HepG2 (cell line): ENCODE results near the gene KCTD13. TPM values are rescaled to one million over a fixed set of nuclear protein-coding genes. Genes with fewer than 3 reads are reported as not detected.

Experiments
- ELF3 ChIP-seq: IDR thresholded peaks from 2 replicates; pipeline ENCODE4 v1.6.1; 2016; ENCODE audit warnings: missing genetic modification reagents, missing compliant biosample characterization
- KLF15 ChIP-seq: sonication (generic); formaldehyde crosslinking; IDR thresholded peaks from 2 replicates; pipeline ENCODE4 v1.8.1; 2023; ENCODE audit warnings: borderline replicate concordance, mild to moderate bottlenecking, inconsistent platforms, missing genetic modification reagents, mixed read lengths
- KLF9 ChIP-seq: IDR thresholded peaks from 2 replicates; pipeline ENCODE4 v1.6.1; 2016; ENCODE audit warnings: low read depth
- MZF1 ChIP-seq: sonication (generic); formaldehyde crosslinking; IDR thresholded peaks from 2 replicates; pipeline ENCODE4 v1.8.1; 2023; ENCODE audit warnings: mild to moderate bottlenecking, missing genetic modification reagents, borderline replicate concordance
- NONO ChIP-seq, 2 experiments: fragments of 450-650 bp in 1 of 2; sonication (generic) in 1 of 2; formaldehyde crosslinking in 1 of 2; IDR thresholded peaks in 1 of 2; conservative IDR thresholded peaks in 1 of 2; 2 replicates each; pipeline versions ENCODE4 v1.6.1 to v1.8.0; 2017 to 2022; ENCODE audit warnings: mild to moderate bottlenecking in 1 of 2, missing genetic modification reagents in 1 of 2, moderate library complexity in 1 of 2
- SIN3A ChIP-seq: IDR thresholded peaks from 2 replicates; pipeline ENCODE4 v1.6.1; 2011; ENCODE audit warnings: low read depth, mild to moderate bottlenecking, control low read depth, low read length, borderline replicate concordance
- SIN3B ChIP-seq: fragments of 150-350 bp; IDR thresholded peaks from 2 replicates; pipeline ENCODE4 v1.6.1; 2014; ENCODE audit warnings: low read length
- ZMYM2 ChIP-seq: sonication (generic); formaldehyde crosslinking; IDR thresholded peaks from 2 replicates; pipeline ENCODE4 v1.8.0; 2022; ENCODE audit warnings: mild to moderate bottlenecking, missing genetic modification reagents
- ZNF124 ChIP-seq: sonication (generic); formaldehyde crosslinking; IDR thresholded peaks from 2 replicates; pipeline ENCODE4 v1.4.0; 2020; ENCODE audit warnings: missing genetic modification reagents
- ZNF382 ChIP-seq: sonication (generic); formaldehyde crosslinking; IDR thresholded peaks from 2 replicates; pipeline ENCODE4 v1.5.0; 2020; ENCODE audit warnings: missing genetic modification reagents, mild to moderate bottlenecking, borderline replicate concordance
- ZNF496 ChIP-seq: sonication (generic); formaldehyde crosslinking; IDR thresholded peaks from 2 replicates; pipeline ENCODE4 v1.8.1; 2023; ENCODE audit warnings: mild to moderate bottlenecking, moderate library complexity, missing genetic modification reagents; ENCODE audit not compliant: insufficient replicate concordance
- ZNF878 ChIP-seq: sonication (generic); formaldehyde crosslinking; IDR thresholded peaks from 2 replicates; pipeline ENCODE4 v1.8.1; 2023; ENCODE audit warnings: mild to moderate bottlenecking, missing genetic modification reagents, moderate library complexity
- ZSCAN12 ChIP-seq: sonication (generic); formaldehyde crosslinking; IDR thresholded peaks from 2 replicates; pipeline ENCODE4 v1.9.0; 2021; ENCODE audit warnings: mild to moderate bottlenecking, missing genetic modification reagents
- ZZZ3 ChIP-seq: sonication (generic); formaldehyde crosslinking; IDR thresholded peaks from 2 replicates; pipeline ENCODE4 v1.4.0; 2020; ENCODE audit warnings: missing genetic modification reagents, mild to moderate bottlenecking, borderline replicate concordance
- polyA plus RNA-seq, 8 experiments: library from polyadenylated mRNA; depleted of rRNA in 3 of 8; stranded (reverse) in 7 of 8; unstranded in 1 of 8; fragments of >200 nt; fragmentation: Illumina TruSeq in 4 of 8; extraction: Trizol in 4 of 8; gene quantifications; 2 replicates each; pipeline versions ENCODE4 v1.2.1 to v1.2.3, GENCODE V29; 2011 to 2016; ENCODE audit warnings: low read depth in 4 of 8, missing spikeins in 1 of 8, mixed read lengths in 1 of 8; ENCODE audit not compliant: insufficient read depth in 1 of 8
- total RNA-seq, 5 experiments: library from RNA; depleted of rRNA; stranded (reverse); fragments of >200 nt; fragmentation: Illumina TruSeq; extraction: Trizol; gene quantifications; 2 replicates each; pipeline ENCODE4 v1.2.3, GENCODE V29; 2016; ENCODE audit warnings: low read depth in 1 of 5
- TF ChIP-seq, protein P1 (sequence below): sonication (generic); formaldehyde crosslinking; IDR thresholded peaks from 2 replicates; pipeline ENCODE4 v1.5.1; 2020; ENCODE audit warnings: mild to moderate bottlenecking, missing genetic modification reagents, moderate library complexity
- TF ChIP-seq, protein P2 (sequence below): sonication (generic); formaldehyde crosslinking; IDR thresholded peaks from 2 replicates; pipeline ENCODE4 v1.4.0; 2020; ENCODE audit warnings: missing genetic modification reagents
- TF ChIP-seq, protein P3 (sequence below): sonication (generic); formaldehyde crosslinking; IDR thresholded peaks from 2 replicates; pipeline ENCODE4 v1.5.1; 2020; ENCODE audit warnings: mild to moderate bottlenecking, missing genetic modification reagents, moderate library complexity

Gene KCTD13
- total and polyA plus RNA-seq, 2 of the 13 experiments (the other 11 are each of a cell fraction or from before 2014, with no cell fraction given) = 6.3 to 14.7 TPM

DNA sequence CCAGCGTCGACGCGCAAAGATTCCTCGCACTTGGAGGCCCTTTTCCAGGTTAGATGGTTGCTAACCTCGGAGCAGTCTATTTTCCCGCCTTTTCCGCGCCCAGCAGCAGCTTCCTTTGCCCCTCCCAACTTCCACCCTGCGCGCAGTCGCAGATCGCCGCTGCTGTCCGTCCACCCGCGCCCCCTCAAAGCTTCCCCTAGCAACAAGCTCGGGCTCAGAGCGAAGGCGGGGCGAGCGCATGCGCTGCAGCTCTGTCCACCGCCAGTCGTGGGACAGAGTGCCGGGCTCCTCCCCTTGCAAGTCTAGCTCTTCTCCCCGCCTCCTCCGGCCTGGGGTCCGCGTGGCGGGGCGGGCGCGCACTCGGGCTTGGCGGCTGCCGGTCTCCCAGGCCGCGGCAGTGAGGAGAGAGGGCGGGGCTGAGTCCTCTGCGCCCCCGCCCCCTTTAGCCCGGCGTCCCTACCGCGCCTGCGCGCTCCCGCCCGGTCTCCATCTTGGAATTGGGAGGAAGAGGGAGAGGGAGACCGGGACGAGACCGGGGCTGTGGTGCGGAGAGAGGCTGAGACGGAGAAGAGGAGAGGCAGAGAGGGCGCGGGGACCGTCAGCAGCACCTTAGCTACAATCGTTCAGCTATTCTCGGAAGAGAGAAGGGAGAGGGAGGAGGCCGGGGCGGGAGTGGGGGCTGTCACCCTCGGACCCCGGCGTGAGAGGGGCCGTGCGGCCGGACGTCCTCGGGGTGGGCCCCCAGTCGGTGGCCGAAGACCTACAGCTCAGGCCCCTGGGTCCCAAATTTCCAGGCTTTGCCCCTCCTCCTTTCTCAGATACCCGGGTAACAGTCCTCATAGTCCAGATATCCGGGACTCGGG lies 47.6 kb upstream of the KCTD13 start, which contains the start of gene TAOK2 (continued):
- TF ChIP-seq, protein P1, sequence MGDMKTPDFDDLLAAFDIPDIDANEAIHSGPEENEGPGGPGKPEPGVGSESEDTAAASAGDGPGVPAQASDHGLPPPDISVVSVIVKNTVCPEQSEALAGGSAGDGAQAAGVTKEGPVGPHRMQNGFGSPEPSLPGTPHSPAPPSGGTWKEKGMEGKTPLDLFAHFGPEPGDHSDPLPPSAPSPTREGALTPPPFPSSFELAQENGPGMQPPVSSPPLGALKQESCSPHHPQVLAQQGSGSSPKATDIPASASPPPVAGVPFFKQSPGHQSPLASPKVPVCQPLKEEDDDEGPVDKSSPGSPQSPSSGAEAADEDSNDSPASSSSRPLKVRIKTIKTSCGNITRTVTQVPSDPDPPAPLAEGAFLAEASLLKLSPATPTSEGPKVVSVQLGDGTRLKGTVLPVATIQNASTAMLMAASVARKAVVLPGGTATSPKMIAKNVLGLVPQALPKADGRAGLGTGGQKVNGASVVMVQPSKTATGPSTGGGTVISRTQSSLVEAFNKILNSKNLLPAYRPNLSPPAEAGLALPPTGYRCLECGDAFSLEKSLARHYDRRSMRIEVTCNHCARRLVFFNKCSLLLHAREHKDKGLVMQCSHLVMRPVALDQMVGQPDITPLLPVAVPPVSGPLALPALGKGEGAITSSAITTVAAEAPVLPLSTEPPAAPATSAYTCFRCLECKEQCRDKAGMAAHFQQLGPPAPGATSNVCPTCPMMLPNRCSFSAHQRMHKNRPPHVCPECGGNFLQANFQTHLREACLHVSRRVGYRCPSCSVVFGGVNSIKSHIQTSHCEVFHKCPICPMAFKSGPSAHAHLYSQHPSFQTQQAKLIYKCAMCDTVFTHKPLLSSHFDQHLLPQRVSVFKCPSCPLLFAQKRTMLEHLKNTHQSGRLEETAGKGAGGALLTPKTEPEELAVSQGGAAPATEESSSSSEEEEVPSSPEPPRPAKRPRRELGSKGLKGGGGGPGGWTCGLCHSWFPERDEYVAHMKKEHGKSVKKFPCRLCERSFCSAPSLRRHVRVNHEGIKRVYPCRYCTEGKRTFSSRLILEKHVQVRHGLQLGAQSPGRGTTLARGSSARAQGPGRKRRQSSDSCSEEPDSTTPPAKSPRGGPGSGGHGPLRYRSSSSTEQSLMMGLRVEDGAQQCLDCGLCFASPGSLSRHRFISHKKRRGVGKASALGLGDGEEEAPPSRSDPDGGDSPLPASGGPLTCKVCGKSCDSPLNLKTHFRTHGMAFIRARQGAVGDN (CRISPR knock-in tag) = peak; percentile 99
- peak; percentile 49; the same call in 1 of the 2 replicates for TF ChIP-seq ZZZ3
- TF ChIP-seq ZNF382 = no peak
- TF ChIP-seq MZF1 (CRISPR knock-in tag) = 0 out of 2 replicates have a peak, but pooled peaks have one; percentile 8
- peak; percentile 76 for TF ChIP-seq KLF15 (CRISPR knock-in tag)
- TF ChIP-seq KLF9 (CRISPR knock-in tag) = peak; percentile 77; the same call in 1 of the 2 replicates
- peak; percentile 73; the same call in 1 of the 2 replicates for TF ChIP-seq ELF3 (CRISPR knock-in tag)
- TF ChIP-seq NONO (IDR thresholded peaks at IDR 0.05) = no peak
- TF ChIP-seq NONO (CRISPR knock-in tag; conservative IDR thresholded peaks at IDR 0.05) = peak; percentile 98
- peak; percentile 51; the same call in 1 of the 2 replicates for TF ChIP-seq ZMYM2 (CRISPR knock-in tag)
- TF ChIP-seq ZNF124 (CRISPR knock-in tag) = peak; percentile 73
- peak; percentile 89; the same call in 1 of the 2 replicates for TF ChIP-seq SIN3A
- peak; percentile 96 for TF ChIP-seq ZNF878 (CRISPR knock-in tag)
- peak; percentile 85; the same call in 1 of the 2 replicates for TF ChIP-seq ZSCAN12
- TF ChIP-seq, protein P2, sequence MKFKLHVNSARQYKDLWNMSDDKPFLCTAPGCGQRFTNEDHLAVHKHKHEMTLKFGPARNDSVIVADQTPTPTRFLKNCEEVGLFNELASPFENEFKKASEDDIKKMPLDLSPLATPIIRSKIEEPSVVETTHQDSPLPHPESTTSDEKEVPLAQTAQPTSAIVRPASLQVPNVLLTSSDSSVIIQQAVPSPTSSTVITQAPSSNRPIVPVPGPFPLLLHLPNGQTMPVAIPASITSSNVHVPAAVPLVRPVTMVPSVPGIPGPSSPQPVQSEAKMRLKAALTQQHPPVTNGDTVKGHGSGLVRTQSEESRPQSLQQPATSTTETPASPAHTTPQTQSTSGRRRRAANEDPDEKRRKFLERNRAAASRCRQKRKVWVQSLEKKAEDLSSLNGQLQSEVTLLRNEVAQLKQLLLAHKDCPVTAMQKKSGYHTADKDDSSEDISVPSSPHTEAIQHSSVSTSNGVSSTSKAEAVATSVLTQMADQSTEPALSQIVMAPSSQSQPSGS (CRISPR knock-in tag) = peak; percentile 82
- TF ChIP-seq, protein P3, sequence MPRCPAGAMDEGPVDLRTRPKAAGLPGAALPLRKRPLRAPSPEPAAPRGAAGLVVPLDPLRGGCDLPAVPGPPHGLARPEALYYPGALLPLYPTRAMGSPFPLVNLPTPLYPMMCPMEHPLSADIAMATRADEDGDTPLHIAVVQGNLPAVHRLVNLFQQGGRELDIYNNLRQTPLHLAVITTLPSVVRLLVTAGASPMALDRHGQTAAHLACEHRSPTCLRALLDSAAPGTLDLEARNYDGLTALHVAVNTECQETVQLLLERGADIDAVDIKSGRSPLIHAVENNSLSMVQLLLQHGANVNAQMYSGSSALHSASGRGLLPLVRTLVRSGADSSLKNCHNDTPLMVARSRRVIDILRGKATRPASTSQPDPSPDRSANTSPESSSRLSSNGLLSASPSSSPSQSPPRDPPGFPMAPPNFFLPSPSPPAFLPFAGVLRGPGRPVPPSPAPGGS (CRISPR knock-in tag) = peak; percentile 96
- TF ChIP-seq ZNF496 = no peak
- 0 out of 2 replicates have a peak, but pooled peaks have one; percentile 6 for TF ChIP-seq SIN3B
